Umbilical cord (tissue), 2 donors: ENCODE measurements around the gene C10orf62. TPM values are rescaled to one million over a fixed set of nuclear protein-coding genes. Genes with fewer than 3 reads are reported as not detected.
"Not testable (repeated sequence)": the region's sequence is repeated elsewhere in the genome, so short reads cannot be mapped to it uniquely, and the experiment has no call there.

Source experiments
- DNase-seq: peaks from one replicate; pipeline ENCODE4 v3.0.0-alpha.2; 2015; ENCODE audit warnings: low spot score
- total RNA-seq: library from RNA; depleted of rRNA; stranded (reverse); fragments of >200 nt; gene quantifications from one replicate; pipeline ENCODE4 v1.2.3, GENCODE V29; 2014; ENCODE audit warnings: low replicate concordance; ENCODE audit not compliant: insufficient read depth

C10orf62 gene
- total RNA-seq, 1 donor from 2014 or later: 0.96 TPM

DNA sequence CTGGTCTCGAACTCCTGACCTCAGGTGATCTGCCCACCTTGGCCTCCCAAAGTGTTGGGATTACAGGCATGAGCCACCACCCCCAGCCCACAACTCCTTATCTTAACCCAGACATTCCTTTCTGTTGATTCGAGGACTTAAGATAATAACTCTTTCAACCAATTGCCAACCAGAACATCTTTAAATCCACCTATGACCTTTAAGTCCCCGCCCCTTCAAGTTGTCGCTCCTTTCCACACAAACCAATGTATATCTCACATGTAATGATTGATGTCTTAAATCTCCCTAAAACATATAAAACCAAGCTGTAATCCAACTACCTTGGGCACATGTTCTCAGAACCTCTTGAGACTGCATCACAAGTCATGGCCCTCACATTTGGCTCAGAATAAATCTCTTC lies 24.7 kb upstream of the C10orf62 start:
- no peak for DNase-seq

DNA sequence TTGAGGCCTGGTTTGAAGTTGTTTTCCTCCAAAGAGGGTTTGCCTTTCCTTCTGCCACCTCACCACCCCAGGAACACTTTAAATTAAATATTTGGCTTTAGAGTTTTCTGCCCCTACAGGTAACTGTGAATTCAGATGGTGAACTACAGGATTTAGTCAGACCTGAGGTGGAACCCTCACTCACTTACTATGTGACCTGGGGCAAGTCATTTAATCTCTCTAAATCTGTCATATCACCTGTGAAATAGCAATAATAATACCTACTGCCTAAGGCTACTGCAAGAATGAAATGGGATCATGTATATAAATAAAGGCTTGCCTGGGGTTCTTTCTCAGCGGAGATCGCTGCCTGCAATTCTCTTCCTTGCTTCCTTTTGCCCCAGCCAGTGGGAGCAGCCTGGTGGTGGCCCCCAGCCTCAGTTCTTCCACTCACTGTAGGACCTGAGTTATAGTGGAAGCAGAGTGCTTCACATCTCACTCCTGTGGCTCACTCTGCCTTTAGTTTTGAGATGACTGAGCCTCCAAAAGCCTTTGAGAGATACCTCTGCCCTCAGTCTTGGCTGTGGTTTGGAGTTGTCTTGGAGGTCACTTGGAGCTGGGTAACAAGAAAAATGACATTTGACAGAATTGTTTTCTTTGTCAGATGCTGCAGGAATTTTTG lies 23.1 kb upstream of the C10orf62 start:
- no peak for DNase-seq

DNA sequence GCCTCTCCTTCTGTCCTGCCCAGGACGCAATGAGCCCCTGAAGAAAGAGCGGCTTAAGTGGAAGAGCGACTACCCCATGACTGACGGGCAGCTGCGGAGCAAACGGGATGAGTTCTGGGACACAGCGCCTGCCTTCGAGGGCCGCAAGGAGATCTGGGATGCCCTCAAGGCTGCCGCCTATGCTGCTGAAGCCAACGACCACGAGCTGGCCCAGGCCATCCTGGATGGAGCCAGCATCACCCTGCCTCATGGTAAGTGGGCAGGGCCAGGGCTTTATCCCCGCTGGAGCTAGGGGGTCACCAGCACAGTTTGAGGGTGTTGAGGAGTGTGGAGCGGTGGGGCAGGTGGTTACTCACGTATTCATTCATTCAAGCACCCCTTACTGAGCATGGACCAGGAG lies 21.6 kb upstream of the C10orf62 start:
- no peak for DNase-seq

GRCh38 chr10:97570146-97570788 lies 19.3 kb upstream of the C10orf62 start:
- no peak for DNase-seq

GRCh38 chr10:97570789-97571471 lies 18.6 kb upstream of the C10orf62 start:
- no peak for DNase-seq

DNA sequence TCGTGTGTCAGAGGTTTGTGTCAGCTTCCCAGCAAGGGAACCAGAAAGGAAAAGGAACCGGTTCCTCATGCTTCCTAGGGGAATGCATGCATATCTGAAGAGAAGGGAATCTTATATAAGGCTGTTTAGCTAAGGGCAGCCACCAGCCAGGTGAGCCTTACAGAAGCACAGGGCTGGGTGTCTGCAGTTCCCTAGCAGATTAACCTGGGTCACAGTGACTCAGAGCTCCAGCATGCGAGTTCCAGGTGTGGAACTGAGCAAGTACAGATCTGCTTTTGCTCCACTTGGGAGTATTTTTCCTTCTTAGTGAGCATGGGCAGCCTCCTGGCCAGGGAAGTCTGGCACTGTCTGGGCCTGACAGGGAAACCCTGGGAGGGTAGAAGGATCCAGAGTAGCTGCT lies 17.9 kb upstream of the C10orf62 start:
- DNase-seq: peak; percentile 55

DNA sequence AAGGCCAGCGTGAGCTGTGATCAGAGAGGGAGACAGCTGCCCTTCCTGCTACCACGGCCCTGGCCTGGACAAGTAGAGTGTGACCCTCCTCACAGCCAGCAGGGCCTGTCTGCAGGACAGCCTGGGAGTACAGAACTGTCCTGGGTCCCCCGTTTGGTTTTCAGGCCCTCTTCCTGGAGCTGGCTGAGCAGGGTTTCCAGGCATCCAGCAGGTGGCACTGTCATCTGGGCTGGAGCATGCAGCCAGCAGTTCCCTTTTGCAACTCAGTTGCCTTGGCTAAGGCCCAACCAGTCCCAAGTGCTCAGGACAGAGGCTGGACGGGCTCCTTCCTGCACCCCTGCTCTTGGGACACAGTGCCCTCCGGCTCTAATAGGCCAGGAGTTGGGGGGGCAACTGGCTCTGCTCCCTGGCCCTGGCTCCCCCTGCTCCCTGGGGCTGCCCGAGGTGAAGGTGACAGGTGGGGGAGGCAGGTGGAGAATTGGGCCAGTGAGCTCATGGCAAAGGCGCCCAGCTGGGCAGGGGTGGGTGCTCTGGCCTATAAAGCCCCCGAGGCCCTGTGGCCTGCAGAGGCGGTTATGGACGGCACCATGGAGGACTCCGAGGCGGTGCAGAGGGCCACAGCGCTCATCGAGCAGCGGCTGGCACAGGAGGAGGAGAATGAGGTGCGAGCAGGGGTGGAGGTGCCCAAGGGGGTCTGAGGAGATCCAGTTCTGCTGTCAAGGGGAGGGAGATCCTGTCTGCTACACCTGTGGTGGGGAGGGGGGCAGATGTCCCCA lies 17.1 kb upstream of the C10orf62 start, which contains the start of gene ANKRD2:
Gene ANKRD2 (plus strand): TSS at position 566 of the 776 bp plus-strand sequence. CDS start 10 bp downstream, at position 576.
- peak; percentile 70 for DNase-seq

DNA sequence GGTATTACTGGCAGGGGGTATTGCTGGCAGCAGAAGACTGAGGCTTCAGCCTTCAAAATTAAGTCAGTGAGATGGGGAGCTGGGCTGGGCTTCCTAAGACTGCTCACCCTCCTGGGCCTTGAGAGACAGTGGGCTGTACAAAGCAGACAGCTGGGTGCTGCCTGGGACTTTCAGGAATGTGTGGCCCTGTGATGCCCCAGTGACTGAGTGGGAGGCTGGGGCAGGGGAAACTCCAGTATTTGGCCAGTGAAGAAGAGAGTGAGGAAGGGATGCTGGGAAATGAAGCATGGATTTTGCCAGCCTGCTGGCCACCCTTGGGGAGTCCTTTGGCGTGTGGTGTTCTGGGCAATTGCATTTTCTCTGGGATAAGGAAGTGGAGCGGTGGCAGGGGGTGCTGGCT lies 16.5 kb upstream of the C10orf62 start:
- no peak for DNase-seq

- no peak for DNase-seq
These were observed 15.8 kb upstream of the C10orf62 start for GRCh38 chr10:97573672-97574071.

GRCh38 chr10:97574374-97575126 lies 15.0 kb upstream of the C10orf62 start:
- DNase-seq: peak; percentile 65

DNA sequence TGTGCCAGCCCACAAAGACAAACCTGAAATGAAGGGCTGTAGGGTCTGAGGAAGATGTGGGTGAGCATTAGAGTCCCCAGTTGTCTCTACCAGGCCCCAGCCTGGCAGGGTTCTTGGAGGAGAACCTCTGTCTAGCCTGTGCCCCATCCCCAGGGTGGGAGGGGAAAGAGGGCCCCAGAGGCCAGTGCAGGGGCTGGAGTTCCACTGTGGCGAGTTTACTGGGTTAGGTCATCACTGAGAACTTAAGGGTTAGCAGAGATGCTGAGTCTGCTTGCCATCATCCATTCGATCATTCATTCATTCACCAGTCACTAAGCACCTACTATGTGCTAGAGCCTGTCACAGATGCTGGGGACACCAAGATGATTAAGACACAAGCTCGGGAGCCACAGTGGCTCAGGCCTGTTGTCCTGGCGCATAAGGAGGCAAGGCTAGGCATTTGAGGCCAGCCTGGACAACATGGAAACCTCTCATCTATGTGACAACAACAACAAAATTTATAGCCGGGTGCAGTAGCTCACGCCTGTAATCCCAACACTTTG lies 14.3 kb upstream of the C10orf62 start:
- peak; percentile 27 for DNase-seq

GRCh38 chr10:97576487-97576886 lies 13.0 kb upstream of the C10orf62 start:
- not testable (repeated sequence) for DNase-seq

DNA sequence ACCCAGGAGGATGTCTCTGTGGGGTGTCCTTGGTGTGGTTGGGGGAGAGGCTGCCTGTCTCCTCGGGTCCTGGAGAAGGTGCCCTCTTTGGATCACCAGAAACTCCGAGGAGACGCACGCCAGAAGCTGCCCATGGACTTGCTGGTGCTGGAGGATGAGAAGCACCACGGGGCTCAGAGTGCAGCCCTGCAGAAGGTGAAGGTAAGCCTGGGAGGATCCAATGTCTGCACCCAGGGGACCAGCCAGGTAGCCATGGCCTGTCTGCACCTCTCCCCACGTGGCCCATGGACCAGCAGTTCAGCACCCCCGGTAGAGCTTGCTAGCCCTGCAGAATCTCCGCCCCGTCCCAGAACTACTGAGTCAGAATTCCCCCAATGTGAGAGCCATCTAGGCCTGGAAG lies 11.8 kb upstream of the C10orf62 start:
- no peak for DNase-seq

GRCh38 chr10:97578171-97578844 lies 11.2 kb upstream of the C10orf62 start:
- no peak for DNase-seq

DNA sequence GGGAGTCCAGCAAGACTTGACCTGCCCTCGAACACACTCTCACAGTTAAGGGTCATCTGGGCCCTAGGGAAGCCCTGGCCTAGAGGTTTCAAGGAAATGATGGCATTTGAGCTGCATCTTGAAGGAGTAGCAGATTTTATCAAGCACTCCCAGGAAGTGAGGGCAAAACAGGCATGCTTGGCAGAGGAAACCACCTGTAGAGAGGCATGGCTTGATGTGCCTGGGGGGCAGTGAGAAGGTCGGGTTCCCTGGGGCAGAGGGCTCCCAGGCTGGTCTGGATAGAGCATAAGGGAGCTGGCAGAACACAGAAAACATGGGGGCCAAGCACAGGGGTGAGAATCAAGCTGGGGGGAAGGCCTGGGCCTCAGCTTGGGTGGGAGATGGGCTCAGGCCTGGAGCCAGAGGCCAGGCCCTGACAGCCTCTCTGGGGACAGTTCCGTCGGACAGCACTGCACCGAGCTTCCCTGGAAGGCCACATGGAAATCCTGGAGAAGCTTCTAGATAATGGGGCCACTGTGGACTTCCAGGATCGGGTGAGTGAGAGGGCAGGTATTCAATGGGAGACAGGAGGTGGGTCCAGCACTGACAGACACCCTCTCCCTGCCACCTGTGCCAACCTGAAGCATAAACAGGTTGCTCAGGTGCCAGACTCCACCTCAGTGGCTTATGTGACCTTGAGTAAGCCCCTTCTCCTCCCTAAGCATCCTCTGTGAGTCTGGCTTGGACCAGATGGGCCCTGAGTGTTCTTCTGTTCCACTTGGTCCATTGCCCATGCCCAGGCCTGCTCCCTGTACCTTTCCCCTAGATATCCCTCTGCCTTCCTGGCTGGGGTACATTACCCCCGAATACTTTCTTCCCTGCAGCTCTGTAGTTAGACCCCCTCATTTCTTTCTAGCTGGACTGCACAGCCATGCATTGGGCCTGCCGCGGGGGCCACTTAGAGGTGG lies 8.8 kb upstream of the C10orf62 start:
- no peak for DNase-seq

DNA sequence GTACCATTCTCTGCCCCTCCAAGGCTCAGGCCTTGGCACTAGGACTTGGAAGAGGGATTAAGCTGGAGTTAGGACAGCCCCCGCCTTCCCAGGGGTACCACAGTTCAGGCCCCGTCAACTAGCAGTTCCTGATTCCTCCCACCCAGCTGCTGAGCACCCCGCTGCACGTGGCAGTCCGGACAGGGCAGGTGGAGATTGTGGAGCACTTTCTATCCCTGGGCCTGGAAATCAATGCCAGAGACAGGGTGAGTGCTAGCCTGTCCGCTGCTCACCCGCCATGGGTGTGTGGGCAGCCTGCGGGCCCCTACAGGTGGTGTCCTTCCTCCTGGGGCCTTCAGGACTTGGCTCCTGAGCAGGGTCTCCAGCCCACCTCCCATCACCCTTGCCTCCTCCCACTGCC lies 7.4 kb upstream of the C10orf62 start:
- DNase-seq: no peak

DNA sequence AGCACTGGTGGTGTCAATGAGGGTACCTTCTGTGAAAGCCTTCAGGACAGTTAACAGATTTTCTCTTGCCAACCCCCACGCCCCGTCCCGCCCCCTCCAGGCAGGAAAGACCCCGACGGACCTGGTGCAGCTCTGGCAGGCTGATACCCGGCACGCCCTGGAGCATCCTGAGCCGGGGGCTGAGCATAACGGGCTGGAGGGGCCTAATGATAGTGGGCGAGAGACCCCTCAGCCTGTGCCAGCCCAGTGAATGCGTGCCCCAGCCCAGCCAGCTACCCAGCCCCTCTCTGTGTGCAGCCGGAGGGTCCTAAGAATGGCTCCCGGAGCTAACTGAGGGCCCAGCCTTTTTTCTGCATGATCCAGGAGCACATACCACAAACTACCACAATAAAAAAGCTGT lies 6.0 kb upstream of the C10orf62 start:
- DNase-seq: no peak

GRCh38 chr10:97584060-97584797 lies 5.3 kb upstream of the C10orf62 start, which contains the start of gene HOGA1:
HOGA1 (plus strand) TSS chr10:97584389; CDS start chr10:97584704, 315 bp downstream.
- peak; percentile 84 for DNase-seq
